HepG2 (cell line): ENCODE measurements around the gene C1orf159. TPM values are rescaled to one million over a fixed set of nuclear protein-coding genes. Genes with fewer than 3 reads are reported as not detected.
A peak's percentile ranks its signal among the peaks of the same experiment; 100 is the strongest.

Source experiments
- CC2D1A ChIP-seq: sonication (generic); formaldehyde crosslinking; IDR thresholded peaks from 2 replicates; pipeline ENCODE4 v1.8.1; 2023; ENCODE audit warnings: mild to moderate bottlenecking, missing genetic modification reagents
- DNMT1 ChIP-seq: sonication (generic); formaldehyde crosslinking; IDR thresholded peaks from 2 replicates; pipeline ENCODE4 v1.5.1; 2020; ENCODE audit warnings: mild to moderate bottlenecking, missing genetic modification reagents
- DRAP1 ChIP-seq: IDR thresholded peaks from 2 replicates; pipeline ENCODE4 v1.6.1; 2016; ENCODE audit warnings: missing genetic modification reagents, missing compliant biosample characterization
- FOXK1 ChIP-seq: sonication (generic); formaldehyde crosslinking; IDR thresholded peaks from 2 replicates; pipeline ENCODE4 v1.4.0; 2020; ENCODE audit warnings: low read depth, missing genetic modification reagents, borderline replicate concordance
- GATA4 ChIP-seq: sonication (generic); IDR thresholded peaks from 2 replicates; pipeline ENCODE4 v1.6.1; 2016; ENCODE audit warnings: antibody characterized with exemption, low read depth, borderline replicate concordance
- HHEX ChIP-seq: IDR thresholded peaks from 2 replicates; pipeline ENCODE4 v1.6.1; 2016; ENCODE audit warnings: control low read depth
- HOXA3 ChIP-seq: sonication (generic); formaldehyde crosslinking; IDR thresholded peaks from 2 replicates; pipeline ENCODE4 v1.5.0; 2020; ENCODE audit warnings: missing genetic modification reagents
- JARID2 ChIP-seq: sonication (generic); formaldehyde crosslinking; IDR thresholded peaks from 2 replicates; pipeline ENCODE4 v1.8.1; 2023; ENCODE audit warnings: missing genetic modification reagents, inconsistent platforms; ENCODE audit not compliant: insufficient replicate concordance
- NFKBIZ ChIP-seq: IDR thresholded peaks from 2 replicates; pipeline ENCODE4 v1.6.1; 2018; ENCODE audit warnings: missing genetic modification reagents, missing compliant biosample characterization
- RBM22 ChIP-seq: fragments of 200-400 bp; formaldehyde crosslinking; optimal IDR thresholded peaks from 2 replicates; pipeline ENCODE3; 2017; ENCODE audit warnings: mild to moderate bottlenecking, low read length, moderate library complexity
- ZHX1 ChIP-seq: sonication (generic); formaldehyde crosslinking; IDR thresholded peaks from 2 replicates; pipeline ENCODE4 v1.8.1; 2022; ENCODE audit warnings: low read depth, mild to moderate bottlenecking, missing genetic modification reagents
- ZNF326 ChIP-seq: sonication (generic); formaldehyde crosslinking; IDR thresholded peaks from 2 replicates; pipeline ENCODE4 v1.4.0; 2020; ENCODE audit warnings: missing genetic modification reagents, borderline replicate concordance
- ZNF329 ChIP-seq: sonication (generic); formaldehyde crosslinking; IDR thresholded peaks from 2 replicates; pipeline ENCODE4 v1.9.0; 2021; ENCODE audit warnings: low read depth, mild to moderate bottlenecking, missing genetic modification reagents
- ZNF552 ChIP-seq: sonication (generic); formaldehyde crosslinking; IDR thresholded peaks from 2 replicates; pipeline ENCODE4 v1.9.0; 2022; ENCODE audit warnings: missing genetic modification reagents, mild to moderate bottlenecking, borderline replicate concordance
- polyA plus RNA-seq, 8 experiments: library from polyadenylated mRNA; depleted of rRNA in 3 of 8; stranded (reverse) in 7 of 8; unstranded in 1 of 8; fragments of >200 nt; fragmentation: Illumina TruSeq in 4 of 8; extraction: Trizol in 4 of 8; gene quantifications; 2 replicates each; pipeline versions ENCODE4 v1.2.1 to v1.2.3, GENCODE V29; 2011 to 2016; ENCODE audit warnings: low read depth in 4 of 8, missing spikeins in 1 of 8, mixed read lengths in 1 of 8; ENCODE audit not compliant: insufficient read depth in 1 of 8
- total RNA-seq, 5 experiments: library from RNA; depleted of rRNA; stranded (reverse); fragments of >200 nt; fragmentation: Illumina TruSeq; extraction: Trizol; gene quantifications; 2 replicates each; pipeline ENCODE4 v1.2.3, GENCODE V29; 2016; ENCODE audit warnings: low read depth in 1 of 5
- TF ChIP-seq, protein P1 (sequence below): sonication (generic); formaldehyde crosslinking; IDR thresholded peaks from one replicate; pipeline ENCODE4 v1.5.1; 2020; ENCODE audit warnings: mild to moderate bottlenecking, missing genetic modification reagents; ENCODE audit errors: not compliant biosample characterization
- TF ChIP-seq, protein P2 (sequence below): fragments of 450-650 bp; IDR thresholded peaks from 2 replicates; pipeline ENCODE4 v1.6.1; 2017

C1orf159 gene
- total and polyA plus RNA-seq, 2 of the 13 experiments (the other 11 are each of a cell fraction or from before 2014, with no cell fraction given): 3.8 to 6.7 TPM

DNA sequence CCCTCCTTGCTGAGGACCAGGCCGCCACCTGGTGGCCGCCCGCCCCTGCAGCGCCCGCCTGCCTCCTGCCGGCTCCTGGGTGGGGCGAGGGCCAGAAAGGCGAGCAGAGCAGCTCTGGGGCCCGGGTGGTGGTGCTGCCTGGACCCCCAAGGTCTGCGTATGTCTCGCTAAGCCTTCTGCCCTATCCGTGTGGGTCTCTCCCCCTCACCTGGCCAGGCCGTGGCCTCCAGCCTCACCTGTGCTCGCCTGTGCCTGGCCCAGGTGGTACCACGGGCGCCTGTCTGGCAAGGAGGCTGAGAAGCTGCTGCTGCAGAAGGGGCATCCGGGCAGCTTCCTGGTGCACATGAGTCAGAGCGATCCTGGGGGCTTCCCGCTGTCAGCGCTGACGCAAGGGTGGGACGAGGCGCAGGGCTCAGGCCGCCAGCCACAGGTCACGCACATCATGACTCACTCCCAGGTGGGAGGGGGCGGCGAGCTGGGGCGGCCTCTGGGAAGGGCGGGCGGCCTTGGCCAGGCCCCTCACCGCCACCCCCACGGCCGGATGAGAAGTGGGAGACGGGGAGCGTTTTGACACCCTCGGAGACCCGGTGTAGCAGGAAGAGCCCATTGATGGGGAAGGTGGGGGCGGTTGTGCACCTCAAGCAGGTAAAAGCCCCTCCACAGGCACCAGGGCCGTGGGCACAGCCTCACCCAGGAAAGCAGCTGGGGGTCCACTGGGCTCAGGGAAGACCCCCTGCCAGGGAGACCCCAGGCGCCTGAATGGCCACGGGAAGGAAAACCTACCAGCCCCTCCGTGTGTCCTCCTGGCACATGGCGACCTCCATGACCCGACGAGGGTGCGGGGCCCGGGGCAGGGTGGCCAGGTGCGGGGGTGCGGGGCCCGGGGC, 51.7 kb downstream of the C1orf159 start (continued):
- TF ChIP-seq, protein P1, sequence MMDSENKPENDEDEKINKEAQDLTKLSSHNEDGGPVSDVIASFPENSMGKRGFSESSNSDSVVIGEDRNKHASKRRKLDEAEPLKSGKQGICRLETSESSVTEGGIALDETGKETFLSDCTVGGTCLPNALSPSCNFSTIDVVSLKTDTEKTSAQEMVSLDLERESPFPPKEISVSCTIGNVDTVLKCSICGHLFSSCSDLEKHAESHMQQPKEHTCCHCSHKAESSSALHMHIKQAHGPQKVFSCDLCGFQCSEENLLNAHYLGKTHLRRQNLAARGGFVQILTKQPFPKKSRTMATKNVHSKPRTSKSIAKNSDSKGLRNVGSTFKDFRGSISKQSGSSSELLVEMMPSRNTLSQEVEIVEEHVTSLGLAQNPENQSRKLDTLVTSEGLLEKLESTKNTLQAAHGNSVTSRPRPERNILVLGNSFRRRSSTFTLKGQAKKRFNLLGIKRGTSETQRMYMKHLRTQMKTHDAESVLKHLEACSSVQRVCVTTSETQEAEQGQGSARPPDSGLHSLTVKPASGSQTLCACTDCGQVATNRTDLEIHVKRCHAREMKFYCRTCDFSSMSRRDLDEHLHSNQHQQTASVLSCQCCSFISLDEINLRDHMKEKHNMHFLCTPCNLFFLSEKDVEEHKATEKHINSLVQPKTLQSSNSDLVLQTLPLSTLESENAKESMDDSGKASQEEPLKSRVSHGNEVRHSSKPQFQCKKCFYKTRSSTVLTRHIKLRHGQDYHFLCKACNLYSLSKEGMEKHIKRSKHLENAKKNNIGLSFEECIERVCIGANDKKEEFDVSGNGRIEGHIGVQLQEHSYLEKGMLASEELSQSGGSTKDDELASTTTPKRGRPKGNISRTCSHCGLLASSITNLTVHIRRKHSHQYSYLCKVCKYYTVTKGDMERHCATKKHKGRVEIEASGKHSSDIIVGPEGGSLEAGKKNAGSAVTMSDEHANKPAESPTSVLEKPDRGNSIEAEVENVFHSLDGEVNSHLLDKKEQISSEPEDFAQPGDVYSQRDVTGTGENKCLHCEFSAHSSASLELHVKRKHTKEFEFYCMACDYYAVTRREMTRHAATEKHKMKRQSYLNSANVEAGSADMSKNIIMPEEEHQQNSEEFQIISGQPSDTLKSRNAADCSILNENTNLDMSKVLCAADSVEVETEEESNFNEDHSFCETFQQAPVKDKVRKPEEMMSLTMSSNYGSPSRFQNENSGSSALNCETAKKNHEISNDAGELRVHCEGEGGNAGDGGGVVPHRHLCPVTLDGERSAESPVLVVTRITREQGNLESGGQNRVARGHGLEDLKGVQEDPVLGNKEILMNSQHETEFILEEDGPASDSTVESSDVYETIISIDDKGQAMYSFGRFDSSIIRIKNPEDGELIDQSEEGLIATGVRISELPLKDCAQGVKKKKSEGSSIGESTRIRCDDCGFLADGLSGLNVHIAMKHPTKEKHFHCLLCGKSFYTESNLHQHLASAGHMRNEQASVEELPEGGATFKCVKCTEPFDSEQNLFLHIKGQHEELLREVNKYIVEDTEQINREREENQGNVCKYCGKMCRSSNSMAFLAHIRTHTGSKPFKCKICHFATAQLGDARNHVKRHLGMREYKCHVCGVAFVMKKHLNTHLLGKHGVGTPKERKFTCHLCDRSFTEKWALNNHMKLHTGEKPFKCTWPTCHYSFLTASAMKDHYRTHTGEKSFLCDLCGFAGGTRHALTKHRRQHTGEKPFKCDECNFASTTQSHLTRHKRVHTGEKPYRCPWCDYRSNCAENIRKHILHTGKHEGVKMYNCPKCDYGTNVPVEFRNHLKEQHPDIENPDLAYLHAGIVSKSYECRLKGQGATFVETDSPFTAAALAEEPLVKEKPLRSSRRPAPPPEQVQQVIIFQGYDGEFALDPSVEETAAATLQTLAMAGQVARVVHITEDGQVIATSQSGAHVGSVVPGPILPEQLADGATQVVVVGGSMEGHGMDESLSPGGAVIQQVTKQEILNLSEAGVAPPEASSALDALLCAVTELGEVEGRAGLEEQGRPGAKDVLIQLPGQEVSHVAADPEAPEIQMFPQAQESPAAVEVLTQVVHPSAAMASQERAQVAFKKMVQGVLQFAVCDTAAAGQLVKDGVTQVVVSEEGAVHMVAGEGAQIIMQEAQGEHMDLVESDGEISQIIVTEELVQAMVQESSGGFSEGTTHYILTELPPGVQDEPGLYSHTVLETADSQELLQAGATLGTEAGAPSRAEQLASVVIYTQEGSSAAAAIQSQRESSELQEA (CRISPR knock-in tag): peak; percentile 77
- TF ChIP-seq JARID2 (CRISPR knock-in tag) (peak; percentile 45), ZHX1 (CRISPR knock-in tag) (0 out of 2 replicates have a peak, but pooled peaks have one; percentile 29), GATA4 (no peak), RBM22 (peak; percentile 52), ZNF329 (CRISPR knock-in tag) (no peak), ZNF326 (no peak), NFKBIZ (CRISPR knock-in tag) (no peak), CC2D1A (CRISPR knock-in tag) (no peak), HOXA3 (peak; percentile 71), ZNF552 (no peak), DNMT1 (no peak), DRAP1 (CRISPR knock-in tag) (no peak), FOXK1 (CRISPR knock-in tag) (peak; percentile 60; the same call in 1 of the 2 replicates), HHEX (CRISPR knock-in tag) (no peak)
- TF ChIP-seq, protein P2, sequence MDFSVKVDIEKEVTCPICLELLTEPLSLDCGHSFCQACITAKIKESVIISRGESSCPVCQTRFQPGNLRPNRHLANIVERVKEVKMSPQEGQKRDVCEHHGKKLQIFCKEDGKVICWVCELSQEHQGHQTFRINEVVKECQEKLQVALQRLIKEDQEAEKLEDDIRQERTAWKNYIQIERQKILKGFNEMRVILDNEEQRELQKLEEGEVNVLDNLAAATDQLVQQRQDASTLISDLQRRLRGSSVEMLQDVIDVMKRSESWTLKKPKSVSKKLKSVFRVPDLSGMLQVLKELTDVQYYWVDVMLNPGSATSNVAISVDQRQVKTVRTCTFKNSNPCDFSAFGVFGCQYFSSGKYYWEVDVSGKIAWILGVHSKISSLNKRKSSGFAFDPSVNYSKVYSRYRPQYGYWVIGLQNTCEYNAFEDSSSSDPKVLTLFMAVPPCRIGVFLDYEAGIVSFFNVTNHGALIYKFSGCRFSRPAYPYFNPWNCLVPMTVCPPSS: no peak
